GM12878 (cell line): ENCODE measurements around the gene TMEM186. TPM values are rescaled to one million over a fixed set of nuclear protein-coding genes. Genes with fewer than 3 reads are reported as not detected.

Experiments used
- ATAC-seq: fragments of 200-7000 bp; cut with Tn5 transposase; 3 replicates; pipeline ENCODE4 v1.9.1; 2020; ENCODE audit warnings: mild to moderate bottlenecking, moderate library complexity
- BruUV-seq: library from RNA; stranded (reverse); fragments of 400-500 nt; replicated peaks from 2 replicates; lab custom pipeline; 2021; lab: Mats Ljungman, UMichigan
- CTCF ChIA-PET: fragments of 300-600 bp; sonication (Branson Sonifier 250); formaldehyde crosslinking; extraction: SDS; loops from one replicate; lab custom pipeline; 2021; ENCODE audit warnings: inconsistent platforms; lab: Yijun Ruan, JAX
- POLR2A ChIA-PET: fragments of 350-600 bp; formaldehyde crosslinking; extraction: SDS; loops from one replicate; lab custom pipeline; 2021; ENCODE audit warnings: inconsistent platforms; lab: Charles Lee
- RAD21 ChIA-PET: fragments of 300-600 bp; sonication (Branson Sonifier 250); formaldehyde crosslinking; loops from one replicate; lab custom pipeline; 2023; ENCODE audit warnings: antibody characterized with exemption; ENCODE audit not compliant: unreplicated experiment; lab: Charles Lee
- SMC1A ChIA-PET: fragments of 300-600 bp; sonication (Branson Sonifier 250); formaldehyde crosslinking; loops from one replicate; lab custom pipeline; 2023; ENCODE audit not compliant: unreplicated experiment, uncharacterized antibody; lab: Charles Lee
- DNase-seq: peaks from one replicate; pipeline ENCODE4 v3.0.0-alpha.2; 2011; ENCODE audit warnings: low read depth, low spot score
- FAIRE-seq: peaks from 3 replicates; lab custom pipeline; 2011; peaks lifted over from hg19 to GRCh38; lab: Jason Lieb, UNC
- H2AFZ ChIP-seq: 2 replicates; pipeline ENCODE4 v1.6.0; 2011; ENCODE audit warnings: low read depth, low read length, control low read depth; ENCODE audit not compliant: control insufficient read depth
- H3K27ac ChIP-seq: 2 replicates; pipeline ENCODE4 v1.5.1; 2011; ENCODE audit warnings: control low read depth; ENCODE audit not compliant: control insufficient read depth, insufficient read depth
- H3K27me3 ChIP-seq, 2 experiments: replicated peaks in 1 of 2; 2 replicates each; pipeline versions ENCODE4 v1.6.0 to v1.6.1; 2011; ENCODE audit warnings: low read length in 1 of 2; ENCODE audit not compliant: control insufficient read depth in 2 of 2, insufficient read depth in 2 of 2
- H3K36me3 ChIP-seq, 2 experiments: 2 replicates each; pipeline ENCODE4 v1.5.1; 2011; ENCODE audit warnings: low read length in 1 of 2; ENCODE audit not compliant: control insufficient read depth in 2 of 2, insufficient read depth in 2 of 2
- H3K4me1 ChIP-seq: 2 replicates; pipeline ENCODE4 v1.6.1; 2011; ENCODE audit warnings: mild to moderate bottlenecking, low read length, moderate library complexity, mixed read lengths; ENCODE audit not compliant: control insufficient read depth, insufficient read depth
- H3K4me2 ChIP-seq: 2 replicates; pipeline ENCODE4 v1.6.0; 2011; ENCODE audit warnings: control low read depth; ENCODE audit not compliant: control insufficient read depth, insufficient read depth
- H3K4me3 ChIP-seq: fragments of 200-600 bp; sonication (generic); 2 replicates; pipeline ENCODE4 v1.5.1; 2016
- H3K79me2 ChIP-seq: 2 replicates; pipeline ENCODE4 v1.6.0; 2011; ENCODE audit warnings: low read length; ENCODE audit not compliant: control insufficient read depth, insufficient read depth
- H3K9ac ChIP-seq: 2 replicates; pipeline ENCODE4 v1.8.0; 2011; ENCODE audit warnings: low read length, control low read depth, mixed read lengths; ENCODE audit not compliant: control insufficient read depth, insufficient read depth
- H3K9me3 ChIP-seq: replicated peaks from 3 replicates; pipeline ENCODE4 v1.5.1; 2011; ENCODE audit warnings: mild to moderate bottlenecking, low read length; ENCODE audit not compliant: control insufficient read depth, insufficient read depth
- H4K20me1 ChIP-seq: 2 replicates; pipeline ENCODE4 v1.6.0; 2011; ENCODE audit not compliant: control insufficient read depth, insufficient read depth
- CREM ChIP-seq: IDR thresholded peaks from 2 replicates; pipeline ENCODE4 v1.6.1; 2014; ENCODE audit warnings: antibody characterized with exemption, low read depth
- NKRF ChIP-seq: fragments of 450-650 bp; conservative IDR thresholded peaks from 2 replicates; pipeline ENCODE4 v1.6.1; 2017; ENCODE audit warnings: mild to moderate bottlenecking, moderate library complexity
- NR2C1 ChIP-seq: fragments of 450-650 bp; IDR thresholded peaks from 2 replicates; pipeline ENCODE4 v1.6.1; 2017; ENCODE audit warnings: antibody characterized with exemption, mild to moderate bottlenecking, moderate library complexity
- PKNOX1 ChIP-seq: fragments of 450-650 bp; IDR thresholded peaks from 2 replicates; pipeline ENCODE4 v1.6.1; 2016; ENCODE audit warnings: mild to moderate bottlenecking
- SIX5 ChIP-seq: IDR thresholded peaks from 2 replicates; pipeline ENCODE4 v1.6.1; 2011; ENCODE audit warnings: mild to moderate bottlenecking, low read depth, low read length, moderate library complexity; ENCODE audit not compliant: severe bottlenecking
- TAF1 ChIP-seq: IDR thresholded peaks from 2 replicates; pipeline ENCODE4 v1.6.1; 2011; ENCODE audit warnings: mild to moderate bottlenecking, low read depth, low read length, borderline replicate concordance
- WGBS: methylation state at CpG from one replicate; pipeline ENCODE4 v1.1.6; 2016; ENCODE audit warnings: low lambda C conversion rate; ENCODE audit not compliant: insufficient replicate concordance, insufficient coverage; ENCODE audit errors: missing lambda C conversion rate; 5-methylcytosine and 5-hydroxymethylcytosine counted together
- in situ Hi-C: fragments of 300-500 bp; cut with MboI; formaldehyde crosslinking; loops from 9 replicates; pipeline ENCODE4 v1.14.3; 2018; ENCODE audit warnings: mixed read lengths
- intact Hi-C: fragments of 100-400 bp; cut with micrococcal nuclease; formaldehyde crosslinking; loops from one replicate; pipeline ENCODE4 v1.14.2; 2022; ENCODE audit not compliant: unreplicated experiment
- polyA plus RNA-seq, 11 experiments: library from polyadenylated mRNA; depleted of rRNA in 4 of 11; unstranded in 6 of 11; stranded (reverse) in 5 of 11; fragments of >200 nt; fragmentation: Nextera tagmentation in 4 of 11; fragmentation: Illumina TruSeq in 1 of 11; extraction: Ambion mirVana in 4 of 11; extraction: Trizol in 1 of 11; gene quantifications; 1 replicate in 1 of 11; 2 replicates in 10 of 11; pipeline versions ENCODE4 v1.2.1 to v1.2.3, GENCODE V29; 2011 to 2016; ENCODE audit warnings: inconsistent platforms in 2 of 11, missing spikeins in 2 of 11, low read depth in 1 of 11
- total RNA-seq, 4 experiments: library from RNA; depleted of rRNA in 3 of 4; stranded (reverse); fragments of >200 nt in 3 of 4; fragmentation: Illumina TruSeq in 1 of 4; extraction: Trizol in 1 of 4; gene quantifications; 2 replicates each; pipeline versions ENCODE4 v1.2.1 to v1.2.3, GENCODE V29; 2013 to 2021
- TF ChIP-seq, protein P1 (sequence below): fragments of 450-650 bp; IDR thresholded peaks from 2 replicates; pipeline ENCODE4 v1.6.1; 2016; ENCODE audit warnings: mild to moderate bottlenecking
- TF ChIP-seq, protein P2 (sequence below): IDR thresholded peaks from 2 replicates; pipeline ENCODE4 v1.6.1; 2012; ENCODE audit warnings: low read depth, low read length, improper control_type of control experiment

Gene TMEM186
- total and polyA plus RNA-seq, 10 of the 15 experiments (the other 5 are each of a cell fraction or from before 2014, with no cell fraction given), result 10.6 to 28.9 (median 17.0) TPM

- RAD21 ChIA-PET, result no interaction called here
- no peak for DNase-seq
Observed at GRCh38 chr16:8762254-8762653, 35.2 kb downstream of the TMEM186 start.

More at GRCh38 chr16:8762254-8762653, 35.2 kb downstream of the TMEM186 start:
- ChIA-PET CTCF (no interaction called here), POLR2A (interaction anchor here (1.0 kb wide), 1 partner anchor 9 kb away, joined by 3 read pairs; no protein-coding TSS in a partner anchor), SMC1A (no interaction called here)
- TF ChIP-seq, protein P1, sequence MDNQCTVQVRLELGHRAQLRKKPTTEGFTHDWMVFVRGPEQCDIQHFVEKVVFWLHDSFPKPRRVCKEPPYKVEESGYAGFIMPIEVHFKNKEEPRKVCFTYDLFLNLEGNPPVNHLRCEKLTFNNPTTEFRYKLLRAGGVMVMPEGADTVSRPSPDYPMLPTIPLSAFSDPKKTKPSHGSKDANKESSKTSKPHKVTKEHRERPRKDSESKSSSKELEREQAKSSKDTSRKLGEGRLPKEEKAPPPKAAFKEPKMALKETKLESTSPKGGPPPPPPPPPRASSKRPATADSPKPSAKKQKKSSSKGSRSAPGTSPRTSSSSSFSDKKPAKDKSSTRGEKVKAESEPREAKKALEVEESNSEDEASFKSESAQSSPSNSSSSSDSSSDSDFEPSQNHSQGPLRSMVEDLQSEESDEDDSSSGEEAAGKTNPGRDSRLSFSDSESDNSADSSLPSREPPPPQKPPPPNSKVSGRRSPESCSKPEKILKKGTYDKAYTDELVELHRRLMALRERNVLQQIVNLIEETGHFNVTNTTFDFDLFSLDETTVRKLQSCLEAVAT, result no peak
- TF ChIP-seq, protein P2, sequence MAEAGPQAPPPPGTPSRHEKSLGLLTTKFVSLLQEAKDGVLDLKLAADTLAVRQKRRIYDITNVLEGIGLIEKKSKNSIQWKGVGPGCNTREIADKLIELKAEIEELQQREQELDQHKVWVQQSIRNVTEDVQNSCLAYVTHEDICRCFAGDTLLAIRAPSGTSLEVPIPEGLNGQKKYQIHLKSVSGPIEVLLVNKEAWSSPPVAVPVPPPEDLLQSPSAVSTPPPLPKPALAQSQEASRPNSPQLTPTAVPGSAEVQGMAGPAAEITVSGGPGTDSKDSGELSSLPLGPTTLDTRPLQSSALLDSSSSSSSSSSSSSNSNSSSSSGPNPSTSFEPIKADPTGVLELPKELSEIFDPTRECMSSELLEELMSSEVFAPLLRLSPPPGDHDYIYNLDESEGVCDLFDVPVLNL, result no peak
- TF ChIP-seq SIX5 (no peak), NKRF (no peak), PKNOX1 (no peak), NR2C1 (no peak), CREM (no peak), TAF1 (no peak)
- H3K36me3 ChIP-seq, result no peaks in the 10 kb centered on the region
- in situ Hi-C loops, result no loop called here
- WGBS, result 27% methylated on average over 4 of the region's 4 CpGs
- no peak overlapping the region for H3K9ac ChIP-seq
- H2AFZ ChIP-seq, result no peak overlapping the region
- H4K20me1 ChIP-seq, result no peaks in the 10 kb centered on the region
- no peaks in the 10 kb centered on the region for H3K79me2 ChIP-seq
- H3K27me3 ChIP-seq, result no peaks in the 10 kb centered on the region
- ATAC-seq, result no peak
- no peak overlapping the region for H3K4me2 ChIP-seq
- BruUV-seq, result no TSS peak
- no peak for FAIRE-seq
- no peak overlapping the region for H3K4me3 ChIP-seq
- H3K27ac ChIP-seq, result no peak overlapping the region
- no peaks in the 10 kb centered on the region for H3K4me1 ChIP-seq
- no peaks in the 10 kb centered on the region for H3K9me3 ChIP-seq
- intact Hi-C loops, result no loop called here
